Measurements from ENCODE around the gene FOXF2. TPM values are rescaled to one million over a fixed set of nuclear protein-coding genes. Genes with fewer than 3 reads are reported as not detected.

The FOXF2 gene
- total and polyA plus RNA-seq, 2 of the 4 experiments (the other 2 are of a cell fraction) = 2.5 to 16.3 TPM

DNA sequence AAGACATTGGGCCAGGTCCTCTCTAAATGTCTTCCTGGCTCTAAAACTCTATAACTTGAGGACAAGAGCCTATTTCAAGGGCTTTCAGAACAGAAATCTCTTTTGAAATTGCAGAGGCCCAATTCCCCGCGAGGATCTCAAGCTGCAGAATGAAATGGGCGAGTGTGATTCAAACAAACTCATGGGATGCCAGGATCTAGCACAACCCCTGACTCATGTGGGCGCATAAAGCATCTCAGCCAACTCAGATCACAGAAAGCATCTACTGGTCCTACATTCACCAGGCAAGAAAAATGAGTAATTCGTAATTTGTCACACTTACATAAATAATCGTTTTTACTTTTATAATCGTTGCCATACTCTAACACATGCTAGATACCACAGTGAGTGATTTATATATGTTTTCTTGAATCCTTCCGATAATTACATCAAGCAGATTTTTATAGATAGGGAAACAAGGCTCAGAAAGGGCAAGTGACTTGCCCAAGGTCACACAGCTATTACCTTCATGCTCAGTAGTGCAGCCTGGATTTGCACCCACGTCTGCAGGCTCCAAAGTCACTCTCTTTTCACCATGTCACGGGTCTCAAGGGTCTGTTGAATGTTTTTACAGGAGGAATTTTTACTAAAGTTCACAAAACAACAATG lies 26.2 kb downstream of the FOXF2 start:
- no peak overlapping the region for H2BK120ac ChIP-seq (ENCODE audit: low read depth, low read length)
- peaks cover 4% of the 10 kb centered on the region; the same call in 1 of the 2 replicates for H3K4me1 ChIP-seq (ENCODE audit: control insufficient read depth, insufficient read depth, low read length)
- no peak overlapping the region for H3K27ac ChIP-seq (ENCODE audit: insufficient read depth, low read length)
- dilution Hi-C loops (cut with HindIII; ENCODE audit: low sequenced_read_pairs, unreplicated experiment) (no loop called here), in situ Hi-C loops (cut with MboI; ENCODE audit: low sequenced_read_pairs) (no loop called here), intact Hi-C loops (cut with micrococcal nuclease) (no loop called here)
- ChIA-PET POLR2A (ENCODE audit: unreplicated experiment) (no interaction called here), CTCF (interaction anchor here (0.5 kb wide), 1 partner anchor 32 kb away, joined by 4 read pairs; no protein-coding TSS in a partner anchor)
- H3K4me3 ChIP-seq (ENCODE audit: insufficient read depth, low read depth, low read length) = no peak overlapping the region
- no peaks in the 10 kb centered on the region for H3K79me1 ChIP-seq (ENCODE audit: low read depth in 1 of 2, low read length in 2 of 2)
- H3K4me2 ChIP-seq (ENCODE audit: low read depth, low read length) = no peak overlapping the region
- H3K14ac ChIP-seq (replicated peaks; ENCODE audit: low read depth, low read length) = no peak overlapping the region
- no peak overlapping the region for H3K4ac ChIP-seq (ENCODE audit: low read depth, low read length)
- no peak overlapping the region for H4K5ac ChIP-seq (ENCODE audit: low read depth, low read length)
- no peak overlapping the region for H3K23ac ChIP-seq (ENCODE audit: low read depth, low read length)
- no peak overlapping the region for H2BK20ac ChIP-seq (ENCODE audit: low read depth, low read length)
- ATAC-seq (ENCODE audit: low read depth) (peak; percentile 15; the same call in 1 of the 2 replicates), DNase-seq (peak; percentile 54)
- BruUV-seq (replicated peaks) = no TSS peak
- WGBS, 2 experiments (ENCODE audit: extremely low coverage in 2 of 2, insufficient read length in 1 of 2) = 80% methylated on average over 2 of the region's 10 CpGs; no CpG with 5 or more reads in 1 of the 2 experiments
- H2AK5ac ChIP-seq (ENCODE audit: low read depth, low read length) = no peak overlapping the region
- no peak overlapping the region for H4K91ac ChIP-seq (ENCODE audit: insufficient read depth, low read depth, low read length)
- peaks cover 3% of the 10 kb centered on the region for H3K27me3 ChIP-seq (ENCODE audit: control insufficient read depth, insufficient read depth, low read length)
- no peak overlapping the region for H2BK15ac ChIP-seq (ENCODE audit: low read depth, low read length)
- H3K18ac ChIP-seq (ENCODE audit: low read depth, low read length) = no peak overlapping the region
- no peak overlapping the region for H2AK9ac ChIP-seq (replicated peaks; ENCODE audit: low read depth, low read length, poor library complexity)
- H3K9ac ChIP-seq (ENCODE audit: low read depth, low read length) = no peak overlapping the region
- no peak overlapping the region for H4K8ac ChIP-seq (ENCODE audit: low read depth in 2 of 2, low read length in 2 of 2)
- no peaks in the 10 kb centered on the region for H3K36me3 ChIP-seq (ENCODE audit: control insufficient read depth, insufficient read depth, low read length)
- no peak overlapping the region for H3K56ac ChIP-seq (ENCODE audit: extremely low read depth, insufficient read depth, low read length)
- no peaks in the 10 kb centered on the region for H3K9me3 ChIP-seq (ENCODE audit: control insufficient read depth, insufficient read depth, low read length)
- TF ChIP-seq MAFK (IDR thresholded peaks at IDR 0.05; ENCODE audit: low read depth, low read length) = no peak
- no peaks in the 10 kb centered on the region for H4K20me1 ChIP-seq (ENCODE audit: insufficient read depth, low read length)
- H2BK5ac ChIP-seq (ENCODE audit: low read depth, low read length, poor library complexity, severe bottlenecking) = no peak overlapping the region
- no peak overlapping the region for H2AFZ ChIP-seq (replicated peaks; ENCODE audit: low read length, poor library complexity)
- H3K9me1 ChIP-seq (ENCODE audit: insufficient read depth, low read length) = no peaks in the 10 kb centered on the region

Measured in IMR-90 (cell line).